Right atrium auricular region (tissue), 2 donors: ENCODE measurements around the gene SLC27A4. TPM values are rescaled to one million over a fixed set of nuclear protein-coding genes. Genes with fewer than 3 reads are reported as not detected.

ENCODE experiments used
- DNase-seq: peaks from one replicate; pipeline ENCODE4 v3.0.0-alpha.2; 2019; ENCODE audit warnings: low spot score
- H3K27ac ChIP-seq, 2 donors: fragments of 200-600 bp; sonication (generic); 1 replicate in 1 of 2; 2 replicates in 1 of 2; pipeline ENCODE4 v1.5.1; 2016 to 2019
- H3K27me3 ChIP-seq, 2 donors: fragments of 200-600 bp; sonication (generic); one replicate each; pipeline versions ENCODE4 v1.5.1 to v1.6.0; 2017 to 2019
- H3K36me3 ChIP-seq: fragments of 200-600 bp; sonication (generic); one replicate; pipeline ENCODE4 v1.5.1; 2016
- H3K4me1 ChIP-seq, 2 donors: fragments of 200-600 bp; sonication (generic); one replicate each; pipeline versions ENCODE4 v1.5.1 to v1.6.0; 2017 to 2019
- H3K4me3 ChIP-seq, 2 donors: fragments of 200-600 bp; sonication (generic); 1 replicate in 1 of 2; 2 replicates in 1 of 2; pipeline ENCODE4 v1.5.1; 2017 to 2019; ENCODE audit warnings: mild to moderate bottlenecking in 1 of 2, moderate library complexity in 1 of 2
- H3K9me3 ChIP-seq, 2 donors: fragments of 200-600 bp; sonication (generic); one replicate each; pipeline ENCODE4 v1.5.1; 2019
- total RNA-seq, 2 donors: library from RNA; depleted of rRNA; stranded (reverse); fragments of >200 nt; gene quantifications; one replicate each; pipeline ENCODE4 v1.1.0, GENCODE V29; 2016
- TF ChIP-seq, protein P1 (sequence below), 2 donors: fragments of 200-600 bp; sonication (generic); IDR thresholded peaks; one replicate each; pipeline ENCODE4 v1.5.1; 2019; ENCODE audit warnings: antibody characterized with exemption in 2 of 2

The SLC27A4 gene
- total RNA-seq, 2 donors from 2014 or later = 16.6 to 26.9 TPM

- H3K27me3 ChIP-seq = peaks cover 0 to 2% of the 10 kb centered on the region in 2 donors
- DNase-seq = no peak
- H3K9me3 ChIP-seq = no peaks in the 10 kb centered on the region
- H3K27ac ChIP-seq = no peak overlapping the region
- H3K36me3 ChIP-seq = no peaks in the 10 kb centered on the region
- TF ChIP-seq, protein P1, sequence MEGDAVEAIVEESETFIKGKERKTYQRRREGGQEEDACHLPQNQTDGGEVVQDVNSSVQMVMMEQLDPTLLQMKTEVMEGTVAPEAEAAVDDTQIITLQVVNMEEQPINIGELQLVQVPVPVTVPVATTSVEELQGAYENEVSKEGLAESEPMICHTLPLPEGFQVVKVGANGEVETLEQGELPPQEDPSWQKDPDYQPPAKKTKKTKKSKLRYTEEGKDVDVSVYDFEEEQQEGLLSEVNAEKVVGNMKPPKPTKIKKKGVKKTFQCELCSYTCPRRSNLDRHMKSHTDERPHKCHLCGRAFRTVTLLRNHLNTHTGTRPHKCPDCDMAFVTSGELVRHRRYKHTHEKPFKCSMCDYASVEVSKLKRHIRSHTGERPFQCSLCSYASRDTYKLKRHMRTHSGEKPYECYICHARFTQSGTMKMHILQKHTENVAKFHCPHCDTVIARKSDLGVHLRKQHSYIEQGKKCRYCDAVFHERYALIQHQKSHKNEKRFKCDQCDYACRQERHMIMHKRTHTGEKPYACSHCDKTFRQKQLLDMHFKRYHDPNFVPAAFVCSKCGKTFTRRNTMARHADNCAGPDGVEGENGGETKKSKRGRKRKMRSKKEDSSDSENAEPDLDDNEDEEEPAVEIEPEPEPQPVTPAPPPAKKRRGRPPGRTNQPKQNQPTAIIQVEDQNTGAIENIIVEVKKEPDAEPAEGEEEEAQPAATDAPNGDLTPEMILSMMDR (IDR thresholded peaks at IDR 0.05) = no peak
- H3K4me3 ChIP-seq = peak overlapping the region in 1 of 2 donors; percentile 11
- H3K4me1 ChIP-seq = peaks cover 0 to 13% of the 10 kb centered on the region in 2 donors
These were observed 56.8 kb downstream of the SLC27A4 start for GRCh38 chr9:128396970-128397613.

DNA sequence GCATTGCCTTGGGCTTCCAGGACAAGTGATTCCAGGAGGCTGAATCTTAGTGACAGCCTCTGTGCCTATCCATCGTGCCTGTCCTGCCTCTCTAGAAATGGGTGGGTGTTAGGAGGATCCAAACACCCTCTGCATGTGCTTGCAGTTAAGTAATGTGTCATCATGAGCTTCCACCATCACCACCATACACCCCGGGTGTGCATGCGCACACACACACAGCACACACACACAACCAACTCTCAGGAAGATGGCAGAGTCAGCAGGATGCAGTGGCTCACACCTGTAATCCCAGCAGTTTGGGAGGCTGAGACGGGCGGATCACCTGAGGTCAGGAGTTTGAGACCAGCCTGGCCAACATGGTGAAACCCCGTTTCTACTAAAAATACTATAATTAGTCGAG, 57.5 kb downstream of the SLC27A4 start:
- no peaks in the 10 kb centered on the region for H3K27me3 ChIP-seq
- no peak overlapping the region for H3K27ac ChIP-seq
- H3K9me3 ChIP-seq = no peaks in the 10 kb centered on the region

DNA sequence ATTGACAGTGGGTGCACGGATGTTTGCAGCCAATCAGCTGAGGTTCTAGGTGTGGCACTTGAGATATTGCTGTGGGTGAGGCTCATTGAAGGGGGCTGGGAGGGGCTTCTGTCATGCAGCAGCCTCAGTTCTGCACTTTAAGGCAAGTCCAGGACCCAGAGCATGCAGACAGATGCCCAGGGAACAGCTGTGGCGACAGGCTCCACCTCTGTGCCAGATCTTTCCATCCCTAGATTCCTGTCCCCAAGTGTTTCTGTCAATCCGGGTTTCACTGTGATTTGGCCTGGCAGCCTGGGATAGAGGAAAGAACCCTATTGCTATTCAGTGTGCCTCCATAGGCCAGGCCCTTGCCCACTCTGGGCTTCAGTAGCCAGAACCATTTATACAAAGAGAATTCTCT, 59.5 kb downstream of the SLC27A4 start:
- H3K9me3 ChIP-seq = no peaks in the 10 kb centered on the region
- no peak overlapping the region for H3K4me3 ChIP-seq
- no peak for DNase-seq
- no peaks in the 10 kb centered on the region for H3K27me3 ChIP-seq
- TF ChIP-seq, protein P1 (IDR thresholded peaks at IDR 0.05) = no peak
- H3K27ac ChIP-seq = no peak overlapping the region
- H3K4me1 ChIP-seq = peaks cover 0 to 13% of the 10 kb centered on the region in 2 donors
- H3K36me3 ChIP-seq = no peaks in the 10 kb centered on the region

More for the DNA sequence above, 57.5 kb downstream of the SLC27A4 start:
- TF ChIP-seq, protein P1 (IDR thresholded peaks at IDR 0.05) = no peak
- DNase-seq = no peak
- peaks cover 0 to 13% of the 10 kb centered on the region in 2 donors for H3K4me1 ChIP-seq
- no peak overlapping the region for H3K4me3 ChIP-seq
- no peaks in the 10 kb centered on the region for H3K36me3 ChIP-seq

DNA sequence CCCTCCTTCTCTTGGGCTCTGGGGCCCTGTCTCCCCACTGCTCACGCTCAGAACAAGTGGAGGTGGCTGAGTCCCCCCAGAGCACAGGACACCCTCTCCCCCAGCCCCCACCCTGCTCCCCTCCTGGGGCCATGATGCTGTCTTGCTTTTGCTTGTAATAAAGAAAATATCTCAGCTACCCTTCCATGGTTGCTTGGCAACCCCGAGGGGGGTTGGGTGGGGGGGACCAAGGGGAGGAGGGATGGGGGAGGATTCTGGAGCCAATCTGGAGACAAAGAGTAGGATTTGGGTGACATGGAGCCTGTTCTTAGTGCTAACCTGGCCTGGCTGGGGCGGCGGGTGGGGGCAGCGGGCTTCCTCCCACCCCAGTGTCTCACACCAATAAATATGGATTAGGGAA, 64.2 kb downstream of the SLC27A4 start:
- TF ChIP-seq, protein P1 (IDR thresholded peaks at IDR 0.05) = no peak

GRCh38 chr9:128405077-128405779, 64.9 kb downstream of the SLC27A4 start:
- no peak overlapping the region for H3K4me3 ChIP-seq

More for the DNA sequence above, 64.2 kb downstream of the SLC27A4 start:
- H3K9me3 ChIP-seq = no peaks in the 10 kb centered on the region
- H3K27me3 ChIP-seq = no peaks in the 10 kb centered on the region
- H3K4me1 ChIP-seq = no peaks in the 10 kb centered on the region
- DNase-seq = no peak
- H3K4me3 ChIP-seq = no peak overlapping the region
- H3K36me3 ChIP-seq = no peaks in the 10 kb centered on the region
- H3K27ac ChIP-seq = no peak overlapping the region

More at GRCh38 chr9:128405077-128405779, 64.9 kb downstream of the SLC27A4 start:
- Histone ChIP-seq H3K36me3 (no peaks in the 10 kb centered on the region), H3K4me1 (no peaks in the 10 kb centered on the region), H3K27me3 (no peaks in the 10 kb centered on the region), H3K9me3 (no peaks in the 10 kb centered on the region), H3K27ac (no peak overlapping the region)
- no peak for DNase-seq
- TF ChIP-seq, protein P1 (IDR thresholded peaks at IDR 0.05) = no peak
